GM18517 (cell line): ENCODE data around the gene SEC63.
"Not testable (repeated sequence)": the region's sequence is repeated elsewhere in the genome, so short reads cannot be mapped to it uniquely, and the experiment has no call there.

Source experiments
- ATAC-seq: cut with Tn5 transposase; IDR thresholded peaks from one replicate; pipeline ENCODE4 v1.9.1; 2021; ENCODE audit warnings: mild to moderate bottlenecking, moderate library complexity; ENCODE audit not compliant: unreplicated experiment

SEC63 gene

GRCh38 chr6:107957909-107958688, at the start of gene SEC63:
Gene SEC63, minus strand, starts transcription at chr6:107958208. Its CDS starts 199 bp downstream, at chr6:107958009.
- ATAC-seq: peak; percentile 86

- no peak for ATAC-seq
Measured at GRCh38 chr6:108005961-108006360, 48.0 kb upstream of the SEC63 start.

GRCh38 chr6:108004861-108005260, 46.9 kb upstream of the SEC63 start:
- no peak for ATAC-seq

- no peak for ATAC-seq
Measured at GRCh38 chr6:108002365-108003221, 44.6 kb upstream of the SEC63 start.

GRCh38 chr6:108001696-108002231, 43.8 kb upstream of the SEC63 start:
- no peak for ATAC-seq

GRCh38 chr6:108000259-108000658, 42.3 kb upstream of the SEC63 start:
- ATAC-seq: not testable (repeated sequence)

- no peak for ATAC-seq
Measured at GRCh38 chr6:107999341-107999740, 41.3 kb upstream of the SEC63 start.

GRCh38 chr6:107991772-107992550, 34.0 kb upstream of the SEC63 start:
- ATAC-seq: no peak

GRCh38 chr6:107991061-107991460, 33.1 kb upstream of the SEC63 start:
- ATAC-seq: no peak

- ATAC-seq: not testable (repeated sequence)
Measured at GRCh38 chr6:107990587-107990986, 32.6 kb upstream of the SEC63 start.

GRCh38 chr6:107989166-107990094, 31.4 kb upstream of the SEC63 start:
- ATAC-seq: no peak

GRCh38 chr6:107988570-107988969, 30.6 kb upstream of the SEC63 start:
- no peak for ATAC-seq

- ATAC-seq: no peak
Measured at GRCh38 chr6:107987805-107988204, 29.8 kb upstream of the SEC63 start.

- ATAC-seq: no peak
Measured at GRCh38 chr6:107985701-107986100, 27.7 kb upstream of the SEC63 start.

- ATAC-seq: no peak
Measured at GRCh38 chr6:107983811-107984210, 25.8 kb upstream of the SEC63 start.

- ATAC-seq: no peak
Measured at GRCh38 chr6:107982486-107982885, 24.5 kb upstream of the SEC63 start.

- ATAC-seq: no peak
Measured at GRCh38 chr6:107981695-107982094, 23.7 kb upstream of the SEC63 start.

GRCh38 chr6:107977283-107977682, 19.3 kb upstream of the SEC63 start:
- no peak for ATAC-seq

GRCh38 chr6:107976155-107976783, 18.3 kb upstream of the SEC63 start:
- ATAC-seq: no peak
